HG03196 (cell line): ENCODE results near the gene EIF4E2.

Experiments used
- ATAC-seq: cut with Tn5 transposase; IDR thresholded peaks from one replicate; pipeline ENCODE4 v1.9.1; 2021; ENCODE audit not compliant: unreplicated experiment

EIF4E2 gene, protein sequence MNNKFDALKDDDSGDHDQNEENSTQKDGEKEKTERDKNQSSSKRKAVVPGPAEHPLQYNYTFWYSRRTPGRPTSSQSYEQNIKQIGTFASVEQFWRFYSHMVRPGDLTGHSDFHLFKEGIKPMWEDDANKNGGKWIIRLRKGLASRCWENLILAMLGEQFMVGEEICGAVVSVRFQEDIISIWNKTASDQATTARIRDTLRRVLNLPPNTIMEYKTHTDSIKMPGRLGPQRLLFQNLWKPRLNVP

GRCh38 chr2:232550354-232551249, at the start of gene EIF4E2, which contains the start of gene TIGD1:
EIF4E2 (plus strand) TSS chr2:232550689; CDS start chr2:232550725, 36 bp downstream.
TIGD1 (minus strand) TSS chr2:232550557; CDS start chr2:232549882, 675 bp downstream.
- peak; percentile 93 for ATAC-seq

DNA sequence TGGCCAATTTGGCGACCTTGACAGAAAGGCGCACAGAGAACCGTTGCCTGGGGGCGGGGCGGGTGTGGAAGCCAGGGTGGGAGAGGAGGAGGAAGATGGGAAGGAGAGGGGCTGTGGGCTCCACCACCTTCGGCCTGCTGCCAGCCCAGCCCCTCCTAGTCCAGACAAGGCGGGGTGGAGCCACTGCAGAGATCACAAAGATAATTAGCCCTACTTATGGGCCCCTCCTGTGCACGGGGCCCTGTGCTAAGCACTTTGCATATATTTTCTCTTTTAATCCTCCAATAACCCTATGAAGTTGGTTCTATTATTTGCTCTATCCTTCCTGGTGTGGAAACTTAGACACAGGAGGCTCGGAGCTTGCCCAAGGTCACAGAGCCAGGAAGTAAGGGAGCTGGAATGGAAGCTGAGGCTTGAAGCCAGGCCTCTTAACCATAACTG, 49.1 kb upstream of the EIF4E2 start:
- ATAC-seq: no peak

- ATAC-seq: no peak
Observed at GRCh38 chr2:232501794-232502390, 48.6 kb upstream of the EIF4E2 start.

DNA sequence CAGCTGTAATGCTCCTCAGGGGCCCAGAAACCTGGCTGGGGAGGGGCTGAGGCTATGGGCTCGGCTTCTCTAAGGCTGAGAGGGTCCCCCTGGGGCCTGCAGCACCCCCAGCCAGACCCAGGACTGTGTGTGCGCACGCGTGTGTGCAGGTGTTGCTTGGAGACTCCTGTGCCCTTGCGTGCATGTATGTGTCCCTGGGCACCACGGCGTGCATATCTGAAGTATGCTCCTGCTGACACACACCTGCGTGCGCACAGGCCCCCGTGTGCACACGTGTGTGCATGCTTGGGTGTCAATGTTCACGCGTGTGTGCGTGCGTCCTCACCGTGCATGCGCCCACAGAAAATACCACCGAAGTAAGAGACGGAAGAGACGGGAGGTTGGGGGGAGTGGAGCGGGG, 48.0 kb upstream of the EIF4E2 start:
- ATAC-seq: no peak

GRCh38 chr2:232502911-232503808, 47.3 kb upstream of the EIF4E2 start:
- ATAC-seq: no peak

DNA sequence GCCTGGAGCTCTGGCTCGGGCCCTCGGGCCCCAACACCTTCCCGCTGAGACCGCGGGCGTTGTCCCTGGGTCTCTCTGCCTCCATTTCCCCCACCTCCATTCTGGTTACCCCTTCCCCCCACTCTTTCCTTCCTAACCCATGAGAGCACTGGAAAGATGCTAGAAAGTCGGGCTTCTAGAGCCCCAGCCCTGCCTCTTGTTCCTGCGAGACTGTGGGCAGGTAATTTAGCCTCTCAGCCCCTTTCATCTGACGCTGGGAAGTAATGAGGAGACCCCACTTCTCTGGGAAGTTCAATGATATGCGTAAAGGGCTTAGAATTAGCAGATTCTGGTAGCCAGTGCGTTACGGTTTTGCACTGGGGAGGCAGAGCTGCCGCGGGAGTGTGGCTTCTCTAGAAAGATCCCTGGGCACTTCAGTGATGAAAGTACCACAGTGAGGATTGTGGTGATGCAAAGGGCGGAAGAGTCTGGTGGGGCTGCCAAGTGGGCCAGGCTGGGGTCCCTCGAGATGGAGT, 46.6 kb upstream of the EIF4E2 start:
- ATAC-seq: no peak

DNA sequence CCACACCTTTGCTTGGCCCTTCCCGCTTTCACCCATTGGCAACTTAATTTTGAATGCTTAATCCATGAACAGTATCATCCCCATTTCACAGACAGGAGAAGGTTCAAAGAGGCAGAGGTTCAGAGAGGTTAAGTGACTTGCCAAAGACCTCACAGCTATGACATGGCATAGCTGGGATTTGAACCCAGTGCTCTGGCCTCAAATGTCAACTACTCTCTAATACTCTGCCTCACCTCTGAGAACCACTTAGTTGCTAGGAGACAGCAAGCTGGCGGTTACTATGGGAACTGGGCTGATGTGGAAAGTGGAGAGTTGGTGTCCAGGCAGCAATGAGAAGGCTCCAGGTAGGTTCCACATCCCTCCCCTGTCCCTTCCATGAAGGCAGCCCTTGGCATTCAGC, 46.1 kb upstream of the EIF4E2 start:
- ATAC-seq: no peak

DNA sequence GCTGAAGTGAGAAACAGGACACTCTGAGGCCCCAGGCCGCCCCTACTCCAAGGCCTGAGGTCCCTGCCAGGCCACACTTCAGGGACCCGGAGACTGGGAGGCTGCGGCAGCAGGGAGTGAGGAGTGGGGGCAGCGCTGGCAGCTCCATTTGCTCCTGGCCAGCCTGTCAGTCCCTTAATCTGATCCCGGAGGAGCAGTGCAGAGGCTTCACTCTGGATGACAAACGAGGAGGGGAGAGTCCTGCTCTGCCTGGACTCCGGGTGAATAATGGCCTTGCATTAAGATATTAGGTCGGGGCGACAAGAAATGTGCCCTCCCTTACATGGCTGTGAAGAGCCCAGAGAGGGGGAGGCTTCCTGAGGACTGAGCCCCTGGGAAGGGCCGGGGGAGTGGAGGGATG, 44.6 kb upstream of the EIF4E2 start:
- ATAC-seq: no peak

- no peak for ATAC-seq
Observed at GRCh38 chr2:232506709-232507108, 43.8 kb upstream of the EIF4E2 start.

GRCh38 chr2:232508251-232508650, 42.2 kb upstream of the EIF4E2 start:
- no peak for ATAC-seq

DNA sequence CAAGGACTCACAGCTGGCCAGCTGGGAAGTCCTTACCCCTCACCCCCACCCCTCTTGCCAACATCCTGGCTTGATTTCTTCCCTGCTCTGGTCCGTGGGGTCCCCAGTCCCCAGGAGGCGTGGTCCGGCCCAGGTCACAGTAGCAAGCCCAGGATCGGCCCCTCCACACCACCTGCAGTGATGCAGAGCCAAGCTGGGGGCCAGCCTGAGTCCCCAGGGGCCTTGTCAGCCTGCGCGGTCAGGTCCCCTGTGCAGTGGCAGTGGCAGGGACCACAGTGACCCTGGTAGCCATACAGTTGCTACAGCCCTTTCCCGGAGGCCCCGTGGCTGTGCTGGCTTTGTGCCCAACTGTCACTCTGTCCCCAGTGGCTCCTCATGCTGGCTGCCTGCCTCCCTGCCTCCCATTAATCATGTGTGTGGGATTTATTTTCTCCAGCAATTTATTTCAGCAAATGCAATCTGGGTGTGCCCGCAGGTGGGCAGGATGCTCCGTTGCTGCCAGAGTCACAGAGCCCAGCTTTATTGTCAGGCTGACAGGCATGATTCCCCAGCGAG, 39.1 kb upstream of the EIF4E2 start:
- ATAC-seq: no peak

GRCh38 chr2:232512602-232513001, 37.9 kb upstream of the EIF4E2 start:
- no peak for ATAC-seq

DNA sequence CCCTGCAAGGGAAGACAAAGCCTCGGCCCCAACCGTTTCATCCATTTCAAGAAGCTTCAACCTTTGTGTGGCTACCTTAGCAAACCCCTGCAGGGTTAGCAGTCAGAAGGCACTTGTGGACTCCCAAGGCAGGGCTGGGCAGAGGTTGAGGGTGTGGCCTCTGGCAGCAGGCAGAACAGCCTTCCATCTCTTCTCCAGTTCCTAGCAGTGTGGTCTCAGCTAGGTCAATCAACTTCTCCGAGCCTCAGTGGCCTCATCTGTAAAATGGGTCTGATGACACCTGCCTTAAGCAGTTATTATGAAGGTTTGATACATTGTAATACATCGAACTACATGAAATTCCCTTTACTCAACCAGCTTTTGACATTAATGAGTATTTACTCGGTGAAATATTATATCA, 37.1 kb upstream of the EIF4E2 start:
- no peak for ATAC-seq

GRCh38 chr2:232515639-232516038, 34.9 kb upstream of the EIF4E2 start:
- no peak for ATAC-seq

GRCh38 chr2:232516551-232516950, 33.9 kb upstream of the EIF4E2 start:
- ATAC-seq: no peak

DNA sequence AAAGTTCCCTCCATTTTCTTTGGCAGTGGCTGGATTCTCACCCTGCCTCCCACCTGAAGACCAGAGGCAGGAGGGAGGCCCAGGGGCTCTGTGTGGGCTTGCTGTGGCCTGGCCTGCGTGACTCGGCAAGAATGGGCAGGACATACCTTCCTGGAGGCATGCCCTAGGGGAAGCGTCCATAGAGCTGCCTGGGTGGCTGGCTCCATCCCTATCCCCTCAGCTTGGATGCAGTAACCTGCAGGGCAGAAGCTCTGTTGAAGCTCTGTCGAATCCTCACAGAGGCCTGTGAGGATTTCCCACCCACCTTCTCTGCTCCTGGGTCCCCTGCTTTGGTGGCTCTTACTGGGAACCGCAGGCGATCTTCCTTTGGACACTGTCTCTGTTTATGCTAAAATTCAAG, 31.6 kb upstream of the EIF4E2 start:
- no peak for ATAC-seq

- ATAC-seq: no peak
Observed at GRCh38 chr2:232519581-232520438, 30.7 kb upstream of the EIF4E2 start, which contains the start of gene PRSS56. PRSS56 (plus strand) TSS chr2:232520388; CDS start chr2:232520599, 211 bp downstream.

DNA sequence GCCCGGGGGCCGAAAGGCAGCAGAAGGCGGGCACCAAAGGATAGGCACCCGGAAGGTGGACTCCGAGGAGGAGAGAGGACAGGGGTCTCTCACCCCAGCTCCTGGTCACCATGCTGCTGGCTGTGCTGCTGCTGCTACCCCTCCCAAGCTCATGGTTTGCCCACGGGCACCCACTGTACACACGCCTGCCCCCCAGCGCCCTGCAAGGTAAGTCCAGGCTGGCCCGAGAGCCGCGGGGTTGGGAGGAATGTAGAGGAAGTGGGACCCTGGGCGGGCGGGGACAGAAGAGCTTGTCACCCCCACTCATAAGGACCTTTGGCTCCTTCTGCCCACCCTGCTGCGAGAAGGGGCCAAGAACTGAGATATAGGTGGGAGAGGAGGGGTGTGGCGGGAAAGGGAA, 30.0 kb upstream of the EIF4E2 start:
- ATAC-seq: no peak

- no peak for ATAC-seq
Observed at GRCh38 chr2:232521098-232521497, 29.4 kb upstream of the EIF4E2 start.
